Measurements from ENCODE around the gene EIF3L.

EIF3L gene

DNA sequence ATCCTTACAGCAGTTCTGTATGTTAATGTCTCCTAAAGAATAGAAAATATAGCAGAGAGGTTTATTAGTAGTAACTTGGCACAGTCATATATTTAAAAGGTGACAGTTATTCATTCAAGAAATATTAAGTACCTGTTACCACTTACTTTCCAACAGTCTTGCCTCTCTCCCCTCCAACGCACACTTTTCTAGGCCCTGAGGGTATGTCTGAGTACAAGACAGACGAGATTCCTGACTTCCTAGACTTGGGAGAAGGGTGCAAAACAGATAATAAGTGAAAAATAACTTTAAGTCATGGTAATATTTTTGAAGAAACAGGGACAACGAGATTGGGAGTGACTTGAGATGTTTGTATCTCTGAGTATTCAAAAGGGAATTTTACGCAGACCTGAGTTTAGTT, 1.6 kb downstream of the EIF3L start:
- no peak for DNase-seq

DNA sequence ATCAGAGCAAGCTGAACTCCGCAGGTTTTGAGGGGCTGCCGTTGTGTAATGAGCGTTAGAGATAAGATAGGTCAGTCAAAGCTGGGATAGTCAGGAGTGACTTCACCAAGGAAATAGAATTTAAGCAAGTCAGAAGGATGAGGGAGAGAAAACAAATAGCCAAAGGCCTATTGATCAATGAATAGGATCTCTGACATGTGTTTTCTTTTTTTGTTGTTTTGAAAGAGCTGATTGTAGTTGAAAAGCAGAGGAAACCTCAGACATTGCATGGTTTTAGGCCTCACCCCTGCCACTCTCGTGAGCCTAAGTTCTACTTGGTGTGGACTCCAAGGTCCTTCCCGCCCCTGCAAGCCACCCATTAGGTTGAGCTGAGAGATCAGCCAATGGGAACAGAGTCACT, 3.2 kb downstream of the EIF3L start:
- no peak for DNase-seq

DNA sequence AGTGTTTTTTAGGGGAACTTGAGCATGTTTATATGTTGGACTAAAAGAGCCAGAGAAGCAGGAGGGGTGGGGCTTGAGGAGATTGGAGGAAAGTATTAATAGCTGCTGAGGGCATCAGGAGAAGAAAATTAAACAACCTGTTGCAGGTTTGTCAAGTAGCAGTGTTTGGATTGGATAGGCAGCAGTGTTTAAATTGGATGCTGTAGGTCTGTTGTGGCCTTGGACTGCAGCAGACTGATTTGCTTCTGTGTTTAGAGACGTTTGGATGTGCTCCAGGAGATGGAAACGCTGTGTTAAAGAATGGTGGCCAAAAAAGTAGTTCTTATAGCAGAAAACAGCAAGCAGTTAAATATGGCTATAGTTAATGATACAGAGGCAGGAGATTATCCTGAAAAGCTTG, 5.7 kb downstream of the EIF3L start:
- peak in 1 of 58 donors; percentile 10 for DNase-seq

DNA sequence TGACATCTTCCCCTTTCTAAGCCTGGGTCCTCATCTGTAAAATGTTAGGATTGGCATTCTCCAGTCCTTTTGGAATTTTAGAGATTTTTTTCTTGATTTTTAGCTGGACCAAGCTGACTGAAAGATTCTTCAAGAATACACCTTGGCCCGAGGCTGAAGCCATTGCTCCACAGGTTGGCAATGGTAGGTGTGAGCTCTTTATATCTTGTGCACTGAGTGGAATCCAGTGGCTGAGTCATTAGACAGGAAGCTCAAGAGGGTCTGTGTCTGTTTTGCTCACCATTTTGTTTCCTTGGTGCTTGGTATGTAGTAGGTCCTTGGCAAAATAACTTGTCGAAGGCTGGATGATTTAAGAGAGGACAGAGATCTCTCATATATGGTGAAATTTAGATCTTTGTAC, 6.2 kb downstream of the EIF3L start:
- DNase-seq = no peak

DNA sequence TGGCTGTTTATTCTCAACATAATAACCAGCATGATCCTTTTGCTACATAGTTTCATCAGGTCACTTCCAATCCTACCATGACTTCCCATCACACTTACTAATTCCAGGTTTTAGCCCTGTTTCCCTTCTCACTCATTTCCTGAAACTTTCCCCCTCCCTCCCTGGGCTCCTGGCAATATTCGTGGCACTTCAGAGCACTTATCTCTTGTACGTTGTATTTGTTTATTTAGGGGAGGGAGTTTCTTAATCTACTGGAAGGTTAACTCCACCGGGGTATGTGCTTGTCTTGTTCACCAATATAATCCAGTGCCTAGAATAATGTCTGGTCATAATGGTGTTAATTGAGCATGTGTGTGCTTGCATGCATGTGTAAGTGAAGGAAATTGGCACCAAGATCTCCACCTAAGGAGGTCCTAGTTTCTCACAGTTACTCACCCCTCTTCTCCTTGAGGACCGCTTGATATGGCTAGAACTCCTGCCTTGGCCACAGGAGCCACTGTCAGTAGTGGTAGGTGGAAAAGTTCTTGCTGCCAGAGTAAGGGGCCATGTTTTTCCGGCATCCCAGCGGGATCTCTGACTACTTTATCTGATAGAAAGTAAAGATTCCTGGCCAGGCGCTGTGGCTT, 11.7 kb downstream of the EIF3L start:
- DNase-seq = no peak

DNA sequence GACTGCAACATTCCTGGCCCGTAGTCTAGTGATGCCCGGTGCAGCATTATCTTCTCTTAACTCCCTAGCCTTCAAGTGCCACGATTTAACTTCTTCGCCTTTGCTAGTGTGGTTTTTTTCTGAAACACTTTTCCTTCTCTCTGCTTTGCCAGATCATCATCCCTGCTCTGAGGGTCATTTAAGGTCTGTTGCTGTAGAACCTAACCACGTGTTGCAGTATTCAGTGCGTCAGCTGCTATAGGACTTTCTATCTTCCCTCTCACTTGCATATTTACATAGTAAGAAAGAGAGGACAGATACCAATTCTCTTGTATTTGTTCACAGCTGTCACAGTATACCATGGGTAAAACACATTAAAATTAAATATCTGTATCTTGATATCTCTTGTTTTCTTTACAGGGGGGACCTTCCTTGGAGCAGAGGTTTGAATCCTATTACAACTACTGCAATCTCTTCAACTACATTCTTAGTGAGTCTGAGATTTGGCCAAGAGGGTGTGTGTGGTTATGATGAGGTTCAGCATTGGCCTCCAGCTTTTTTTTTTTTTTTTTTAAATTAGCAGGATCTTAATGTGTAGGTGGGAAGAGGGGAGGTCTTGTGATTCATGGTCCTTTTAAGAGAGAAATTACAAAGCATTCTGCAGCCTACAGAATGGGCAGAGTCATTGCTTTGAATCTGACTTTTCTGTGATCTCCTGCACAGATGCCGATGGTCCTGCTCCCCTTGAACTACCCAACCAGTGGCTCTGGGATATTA, 13.5 kb downstream of the EIF3L start:
- no peak for DNase-seq

DNA sequence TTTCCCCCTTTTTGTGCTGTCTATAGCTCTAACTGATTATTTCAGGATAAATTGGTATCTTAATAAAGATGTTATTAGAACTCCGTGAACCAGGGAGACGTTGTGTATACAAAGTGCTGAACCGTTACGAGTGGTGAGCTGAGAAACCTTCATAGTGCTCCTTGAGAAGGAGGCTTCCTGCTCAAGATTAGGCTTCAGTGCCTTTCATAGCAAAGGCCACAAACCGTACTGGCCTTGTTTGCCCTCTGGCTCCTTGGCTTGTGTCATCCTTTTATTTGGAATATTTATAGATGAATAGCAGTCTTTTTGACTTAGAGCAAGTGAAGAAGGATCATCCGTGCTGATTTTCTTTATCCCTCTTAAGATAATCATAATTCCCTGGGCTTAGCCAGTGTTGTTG, 16.3 kb downstream of the EIF3L start:
- DNase-seq = no peak

DNA sequence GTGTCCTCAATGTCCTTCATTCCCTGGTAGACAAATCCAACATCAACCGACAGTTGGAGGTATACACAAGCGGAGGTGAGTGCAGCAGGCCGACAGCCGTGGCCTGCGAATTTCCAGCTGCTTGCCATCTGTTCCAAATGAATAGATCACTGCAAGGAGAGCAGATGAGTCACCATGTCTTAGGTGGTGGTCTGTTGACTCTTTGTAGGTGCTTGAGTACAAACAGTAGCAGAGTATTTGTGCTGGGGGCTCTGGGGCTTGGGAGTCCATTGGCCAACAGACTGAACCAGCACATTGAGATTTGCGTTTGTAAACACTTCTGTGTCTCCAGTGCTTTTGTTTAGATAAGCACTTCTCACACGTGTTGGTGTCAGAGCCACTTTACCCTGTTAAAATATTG, 21.1 kb downstream of the EIF3L start:
- DNase-seq = no peak

DNA sequence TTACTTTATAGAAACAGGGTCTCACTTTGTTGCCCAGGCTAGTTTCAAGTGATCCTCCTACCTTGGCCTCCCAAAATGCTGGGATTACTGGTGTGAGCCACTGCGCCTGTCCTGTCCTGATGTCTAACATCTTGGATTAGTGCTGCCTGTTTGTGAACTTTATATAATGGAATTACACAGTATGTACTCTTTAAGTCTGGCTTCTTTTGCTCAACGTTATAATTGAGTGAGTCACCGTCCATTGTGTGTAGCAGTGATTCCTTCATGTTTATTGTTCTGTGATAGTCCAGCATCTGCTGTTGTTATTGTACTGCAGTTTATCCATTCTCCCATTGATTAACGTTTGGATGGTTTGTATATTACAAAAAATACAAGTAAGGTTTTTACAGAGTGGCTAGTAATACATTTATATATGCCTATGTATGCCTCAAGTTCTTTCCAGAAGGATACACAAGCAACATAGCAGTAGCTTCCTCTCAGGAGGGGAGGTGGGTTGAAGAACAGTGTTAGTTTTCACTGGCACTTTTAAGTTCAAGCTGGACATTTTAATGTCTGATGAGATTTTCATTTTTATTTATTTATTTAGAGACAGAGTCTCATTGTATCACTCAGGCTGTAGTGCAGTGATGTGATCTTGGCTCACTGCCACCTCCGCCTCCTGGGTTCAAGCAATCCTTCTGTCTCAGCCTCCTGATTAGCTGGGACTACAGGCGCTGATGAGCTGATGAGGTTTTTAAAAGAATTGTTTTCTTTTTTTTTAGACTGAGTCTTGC, 31.6 kb downstream of the EIF3L start:
- peak in 29 of 58 donors; percentile 4 to 85 (median 43) for DNase-seq

DNA sequence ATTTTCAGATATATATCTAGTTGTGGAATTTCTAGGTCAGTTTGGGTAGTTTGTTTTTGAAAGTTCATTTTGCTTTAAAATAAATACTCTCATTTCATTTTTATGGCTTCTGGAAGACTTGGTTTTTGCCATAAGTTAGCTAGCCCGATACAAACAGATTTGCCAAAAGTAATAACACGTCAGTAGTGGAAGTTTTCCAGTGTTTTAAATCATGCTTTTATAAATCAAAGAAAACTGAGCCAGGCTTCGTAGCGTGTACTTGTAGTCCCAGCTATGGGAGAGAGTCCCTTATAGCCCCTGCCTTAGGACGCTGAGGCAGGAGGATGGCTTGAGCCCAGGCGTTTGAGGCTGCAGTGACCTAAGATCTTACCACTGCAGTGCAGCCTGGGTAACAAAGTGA, 35.2 kb downstream of the EIF3L start:
- DNase-seq = no peak

DNA sequence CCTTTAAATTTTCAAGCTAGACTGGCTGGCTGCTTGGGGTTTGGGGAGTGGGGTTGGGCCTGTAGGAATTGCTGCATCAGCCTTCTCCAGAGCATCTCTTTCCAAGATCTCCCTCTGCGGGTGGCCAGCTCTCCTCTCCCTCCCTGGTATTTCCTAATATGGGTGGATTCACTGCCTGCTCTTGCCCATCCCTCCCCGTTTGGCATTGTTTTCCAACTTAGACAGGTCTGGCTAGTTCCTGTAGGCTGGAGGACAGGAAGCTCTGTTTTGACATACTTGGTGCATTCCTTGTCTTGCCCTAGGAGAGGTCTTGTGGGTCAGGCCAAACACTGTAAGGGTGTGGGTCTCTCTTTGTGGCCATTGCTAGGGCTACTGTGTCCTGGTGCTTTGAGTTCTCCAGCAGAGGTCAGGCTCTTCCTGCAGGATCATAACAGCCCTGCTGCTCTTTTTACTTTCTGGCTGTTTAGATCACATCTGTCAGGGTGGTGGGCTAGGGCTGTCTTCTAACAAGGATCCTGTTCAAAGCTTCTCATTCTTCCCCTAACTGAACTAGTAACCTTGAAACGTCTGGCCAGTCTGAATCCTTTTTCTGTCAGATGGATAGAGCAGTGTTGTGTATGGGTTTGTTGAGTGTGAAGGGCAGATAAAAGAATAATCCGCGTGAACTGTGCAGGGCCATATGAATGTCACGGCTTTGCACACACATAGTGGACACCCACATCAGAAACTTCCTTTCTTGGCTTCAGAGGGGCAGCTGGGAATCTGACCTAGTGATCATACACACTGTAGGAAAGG, 38.6 kb downstream of the EIF3L start:
- DNase-seq = peak in 21 of 58 donors; percentile 8 to 73 (median 35)

DNA sequence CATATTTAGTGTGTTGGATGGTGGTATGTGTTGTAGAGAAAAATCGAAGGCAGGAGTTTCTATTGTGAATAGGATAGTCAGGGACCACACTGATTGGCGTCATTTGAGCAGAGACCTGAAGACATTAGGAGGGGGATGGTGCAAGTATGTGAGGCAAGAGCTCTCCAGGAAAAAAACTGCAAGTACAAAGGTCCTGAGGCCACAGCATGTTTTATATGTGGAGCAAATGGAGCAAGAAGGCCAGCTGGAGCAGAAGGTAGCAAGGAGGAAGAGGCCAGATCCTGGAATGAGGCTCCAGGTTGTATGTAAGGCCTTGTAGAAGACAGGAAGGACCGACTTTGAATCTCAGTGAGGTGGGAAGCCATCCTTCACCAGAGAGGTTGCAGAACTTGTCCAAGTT, 42.7 kb downstream of the EIF3L start:
- no peak for DNase-seq

DNA sequence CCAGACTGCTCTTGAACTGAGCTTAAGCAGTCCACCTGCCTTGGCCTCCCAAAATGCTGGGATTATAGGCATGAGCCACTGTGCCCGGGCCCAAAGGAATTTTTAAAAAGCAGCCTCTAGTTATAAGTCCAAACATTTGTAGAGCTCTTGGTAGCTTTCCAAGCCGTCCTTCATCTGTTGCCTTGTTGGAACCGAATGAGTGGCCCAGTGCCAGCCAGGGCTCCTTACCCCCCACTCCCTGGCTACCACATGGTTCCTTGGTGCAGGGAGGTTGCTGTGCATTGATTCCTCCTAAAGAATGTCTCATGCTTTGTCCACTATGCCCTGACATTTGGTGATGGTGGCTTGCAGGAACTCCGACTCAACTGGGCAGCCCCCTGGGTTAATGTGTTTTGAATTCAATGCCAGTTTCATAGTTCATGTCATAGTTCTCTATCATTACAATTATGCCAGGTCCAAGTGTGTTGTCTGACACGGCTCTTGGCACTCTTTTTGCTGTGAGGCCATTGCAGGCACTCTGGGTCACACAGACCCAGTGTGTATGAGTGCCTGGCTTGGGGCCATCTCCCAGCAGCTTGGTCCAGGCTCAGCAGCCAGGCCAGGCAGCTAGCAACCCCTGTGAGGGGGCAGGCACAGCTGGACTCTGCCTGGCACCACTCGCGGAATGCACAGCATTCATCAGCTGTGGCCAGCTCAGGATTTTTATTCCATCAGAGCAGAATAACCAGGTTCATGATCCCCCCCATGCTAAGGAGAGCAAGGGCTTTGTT, 43.5 kb downstream of the EIF3L start:
- peak in 54 of 58 donors; percentile 24 to 96 (median 82) for DNase-seq

DNA sequence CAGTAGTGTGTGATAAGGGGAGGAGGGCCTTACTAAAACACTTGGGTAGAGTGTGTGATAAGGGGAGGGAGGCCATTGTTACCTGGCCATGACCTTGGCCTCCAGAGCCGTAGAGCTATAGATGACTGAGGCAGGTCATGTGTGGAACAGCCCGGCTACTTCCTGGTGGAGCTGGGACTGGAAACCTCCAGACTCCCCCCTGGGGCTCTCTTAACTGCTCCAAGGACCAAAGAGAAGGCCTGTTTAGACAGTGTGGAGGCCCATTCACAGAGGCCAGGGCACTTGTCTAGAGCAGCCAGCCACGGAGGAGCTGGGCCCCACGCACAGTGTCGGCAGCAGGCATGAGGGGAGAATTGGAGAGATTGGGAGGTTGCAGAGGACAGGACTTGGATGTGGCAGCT, 44.4 kb downstream of the EIF3L start:
- peak in 5 of 58 donors; percentile 25 to 48 (median 42) for DNase-seq

DNA sequence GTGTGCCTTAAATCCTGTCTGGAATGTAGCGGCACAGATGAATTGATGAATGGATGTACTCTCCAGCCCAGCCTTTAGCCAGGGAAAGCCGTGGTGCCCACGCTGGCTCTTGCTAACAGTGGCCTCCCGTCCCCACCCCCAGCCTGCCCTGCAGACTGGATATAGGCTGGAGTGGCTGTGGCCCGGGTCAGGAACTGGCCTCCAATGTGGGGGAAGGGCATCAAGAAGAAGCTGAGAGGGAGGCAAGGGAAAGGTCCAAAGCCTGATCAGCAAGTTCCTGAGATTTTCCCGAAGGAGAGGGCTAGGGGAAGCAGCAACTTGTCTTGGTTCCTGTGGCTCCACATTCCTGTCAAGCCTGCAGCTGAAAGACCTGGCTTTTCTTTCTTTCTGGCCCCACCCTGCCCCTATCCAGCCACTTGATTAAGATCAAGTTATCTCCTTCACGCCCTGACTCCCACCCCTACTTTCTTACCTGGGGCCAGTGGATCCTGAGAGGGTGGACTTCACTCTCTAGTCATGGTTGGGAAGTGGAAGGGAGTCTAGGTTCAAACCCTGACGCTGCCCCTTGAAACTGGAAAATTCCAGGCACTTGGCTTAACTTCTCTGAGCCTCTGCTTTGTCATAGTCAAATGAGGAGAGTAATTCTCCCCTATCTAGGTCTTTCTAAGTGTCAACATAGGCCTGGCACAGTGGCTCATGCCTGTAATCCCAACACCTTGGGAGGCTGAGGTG, 45.9 kb downstream of the EIF3L start:
- DNase-seq = peak in 9 of 58 donors; percentile 14 to 36 (median 20)

DNA sequence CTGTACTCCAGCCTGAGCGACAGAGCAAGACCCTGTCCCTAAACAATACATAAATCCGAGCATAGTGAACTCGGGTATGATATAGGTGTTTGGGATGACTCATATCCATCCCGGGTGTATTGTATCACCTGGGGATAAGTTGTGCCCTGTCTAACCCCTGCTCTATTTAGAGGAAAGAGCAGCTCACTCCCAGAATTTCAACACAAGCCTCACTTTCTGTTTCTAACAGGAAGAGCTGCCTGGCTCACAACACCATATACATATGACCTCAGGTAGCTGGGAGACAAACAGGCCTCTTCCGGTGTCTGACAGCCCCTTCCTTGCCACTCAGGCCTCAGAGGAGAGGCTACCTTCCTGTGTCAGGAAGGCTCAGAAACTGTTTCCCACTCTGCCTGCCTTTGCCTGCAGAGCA, 47.0 kb downstream of the EIF3L start:
- no peak for DNase-seq

DNA sequence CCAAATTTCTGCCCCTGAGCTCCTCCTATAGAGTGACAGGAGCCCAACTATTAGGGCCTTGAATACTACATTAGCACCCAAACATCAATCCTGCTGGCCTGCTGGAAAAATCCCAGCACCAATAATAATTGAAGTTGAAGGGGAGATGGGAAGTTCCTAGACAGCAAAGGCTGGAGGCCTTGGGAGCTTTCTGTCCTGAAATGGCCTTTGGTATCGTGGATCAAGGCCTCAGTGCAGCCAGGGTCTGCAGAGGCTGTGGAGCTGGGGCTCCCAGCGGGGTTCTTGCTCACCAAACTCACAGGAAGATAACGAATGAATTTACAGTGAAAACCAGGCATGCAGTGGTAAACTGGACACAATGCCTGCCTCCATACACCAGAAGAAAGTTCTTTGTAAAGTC, 47.7 kb downstream of the EIF3L start:
- DNase-seq = peak in 1 of 58 donors; percentile 20

DNA sequence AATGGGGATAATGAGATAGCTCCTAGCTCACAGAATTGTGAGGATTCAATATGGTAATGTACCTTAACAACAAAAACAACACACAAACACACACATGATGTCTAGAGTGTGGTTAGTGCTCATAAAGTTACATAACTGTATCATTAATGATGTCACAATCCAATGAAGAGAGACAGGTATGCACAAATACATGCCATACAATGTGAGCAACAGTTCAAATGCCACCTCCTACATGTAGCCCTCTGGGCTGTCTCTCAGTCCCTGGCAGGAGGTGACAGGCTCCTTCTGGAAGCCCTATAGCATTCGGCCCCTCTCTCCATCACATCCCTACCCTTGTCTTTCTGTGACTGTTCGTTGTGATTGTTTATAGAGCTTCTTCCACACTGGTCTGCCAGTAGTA, 48.6 kb downstream of the EIF3L start:
- no peak for DNase-seq

DNA sequence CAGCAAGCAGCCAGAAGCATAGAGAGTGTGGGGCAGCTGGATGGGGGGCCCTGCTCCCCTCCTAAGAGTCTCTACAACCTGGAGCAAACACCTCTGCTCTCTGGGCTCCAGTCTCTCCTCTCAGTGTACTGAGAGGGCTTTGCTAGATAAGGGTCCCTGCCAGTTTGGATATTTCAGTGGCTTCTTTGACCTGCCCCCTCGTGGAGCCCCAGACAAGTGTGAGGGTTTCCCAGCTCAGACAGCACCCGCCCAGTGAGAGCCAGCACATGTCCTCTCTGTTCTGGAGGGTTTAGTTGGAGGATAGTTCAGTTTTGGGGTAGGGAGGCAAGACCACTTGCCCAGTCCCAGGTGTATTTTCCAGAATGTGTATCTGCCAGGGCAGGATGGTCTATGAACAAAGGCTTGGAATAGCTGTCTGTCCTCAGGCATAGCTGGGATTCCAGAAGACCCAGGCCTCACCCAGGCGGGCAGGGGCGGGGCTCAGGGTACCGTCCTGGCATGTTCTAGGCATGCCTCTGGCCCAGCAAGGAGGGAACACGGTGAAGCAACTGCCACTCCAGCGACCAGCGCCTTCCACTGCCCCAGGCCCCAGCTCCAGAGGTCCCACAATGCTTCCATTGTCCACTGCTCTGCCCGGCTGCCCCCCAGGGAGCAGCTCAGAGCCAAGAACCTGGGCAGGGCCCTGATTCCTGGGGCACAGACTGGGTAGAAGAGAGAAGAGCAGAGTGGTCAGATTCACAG, 49.4 kb downstream of the EIF3L start:
- peak in 38 of 58 donors; percentile 12 to 81 (median 51) for DNase-seq
